H1 (cell line): ENCODE results near the gene BABAM2. TPM values are rescaled to one million over a fixed set of nuclear protein-coding genes. Genes with fewer than 3 reads are reported as not detected.

Experiments
- CTCF ChIA-PET: fragments of 300-600 bp; sonication (Branson Sonifier 250); formaldehyde crosslinking; loops from one replicate; lab custom pipeline; 2021; ENCODE audit not compliant: partially characterized antibody; lab: Charles Lee
- POLR2A ChIA-PET: fragments of 300-600 bp; sonication (Branson Sonifier 250); formaldehyde crosslinking; loops from one replicate; lab custom pipeline; 2021; ENCODE audit warnings: inconsistent platforms; ENCODE audit not compliant: partially characterized antibody; lab: Charles Lee
- DNase-seq, 2 experiments: peaks; one replicate each; pipeline versions ENCODE4 v3.0.0 to v3.0.0-alpha.2; 2010 to 2022; ENCODE audit warnings: low spot score in 2 of 2, low read depth in 1 of 2, mixed read lengths in 1 of 2
- FAIRE-seq: peaks from 2 replicates; lab custom pipeline; 2011; peaks lifted over from hg19 to GRCh38; lab: Jason Lieb, UNC
- H2AFZ ChIP-seq: 2 replicates; pipeline ENCODE4 v1.8.1; 2012; ENCODE audit warnings: low read length, inconsistent platforms
- H2AK5ac ChIP-seq: 2 replicates; pipeline ENCODE4 v1.6.1; 2013; ENCODE audit warnings: low read depth, low read length
- H2BK120ac ChIP-seq: replicated peaks from 2 replicates; pipeline ENCODE3; 2013; ENCODE audit warnings: low read depth, low read length, inconsistent platforms
- H2BK12ac ChIP-seq: 2 replicates; pipeline ENCODE4 v1.6.1; 2013; ENCODE audit warnings: low read depth, low read length
- H2BK15ac ChIP-seq: 2 replicates; pipeline ENCODE4 v1.6.1; 2013; ENCODE audit warnings: low read length
- H2BK20ac ChIP-seq: 2 replicates; pipeline ENCODE4 v1.6.1; 2013; ENCODE audit warnings: low read length
- H2BK5ac ChIP-seq: 2 replicates; pipeline ENCODE4 v1.6.1; 2013; ENCODE audit warnings: low read depth, low read length
- H3K14ac ChIP-seq: 2 replicates; pipeline ENCODE4 v1.6.1; 2013; ENCODE audit warnings: inconsistent platforms; ENCODE audit not compliant: insufficient read length
- H3K18ac ChIP-seq: 2 replicates; pipeline ENCODE4 v1.6.1; 2013; ENCODE audit warnings: low read length; ENCODE audit errors: extremely low read depth
- H3K23ac ChIP-seq: 2 replicates; pipeline ENCODE4 v1.6.1; 2013; ENCODE audit warnings: inconsistent platforms; ENCODE audit not compliant: insufficient read length
- H3K23me2 ChIP-seq: 2 replicates; pipeline ENCODE4 v1.6.1; 2013; ENCODE audit warnings: low read depth, low read length
- H3K27ac ChIP-seq: 2 replicates; pipeline ENCODE4 v1.6.1; 2011; ENCODE audit warnings: low read depth, low read length, inconsistent platforms
- H3K27me3 ChIP-seq, 4 experiments: replicated peaks in 1 of 4; 1 replicate in 1 of 4; 2 replicates in 3 of 4; pipeline versions ENCODE4 v1.6.1 to v1.8.1; 2011 to 2013; ENCODE audit warnings: low read length in 3 of 4, mild to moderate bottlenecking in 3 of 4, inconsistent platforms in 2 of 4, mixed read lengths in 2 of 4, moderate library complexity in 1 of 4; ENCODE audit not compliant: control insufficient read depth in 3 of 4, insufficient read depth in 3 of 4; ENCODE audit errors: extremely low read depth in 1 of 4
- H3K36me3 ChIP-seq, 4 experiments: 2 replicates each; pipeline versions ENCODE4 v1.6.1 to v1.8.1; 2011 to 2013; ENCODE audit warnings: mild to moderate bottlenecking in 4 of 4, low read length in 3 of 4, moderate library complexity in 2 of 4, control low read depth in 1 of 4, inconsistent platforms in 1 of 4; ENCODE audit not compliant: insufficient read depth in 4 of 4, control insufficient read depth in 2 of 4
- H3K4ac ChIP-seq: replicated peaks from 2 replicates; pipeline ENCODE3; 2013; ENCODE audit warnings: low read length, low read depth, mixed read lengths, inconsistent platforms; ENCODE audit not compliant: insufficient read length
- H3K4me1 ChIP-seq, 4 experiments: replicated peaks in 1 of 4; 1 replicate in 1 of 4; 2 replicates in 3 of 4; pipeline versions ENCODE4 v1.6.1 to v1.8.1; 2011 to 2013; ENCODE audit warnings: low read length in 3 of 4, inconsistent platforms in 2 of 4, mixed read lengths in 1 of 4; ENCODE audit not compliant: insufficient read depth in 4 of 4, control insufficient read depth in 3 of 4
- H3K4me2 ChIP-seq, 2 experiments: 2 replicates each; pipeline versions ENCODE4 v1.6.1 to v1.8.1; 2011 to 2013; ENCODE audit warnings: low read depth in 2 of 2, low read length in 2 of 2, control low read depth in 1 of 2, inconsistent platforms in 1 of 2, mild to moderate bottlenecking in 1 of 2; ENCODE audit not compliant: insufficient read depth in 1 of 2
- H3K4me3 ChIP-seq, 4 experiments: fragments of 200-600, 300-600 bp in 1 of 4; sonication (generic), shearing (Covaris generic), sonication (Bioruptor Twin) in 1 of 4; 2 replicates each; pipeline versions ENCODE4 v1.5.1 to v1.8.1; 2011 to 2016; ENCODE audit warnings: low read length in 4 of 4, low read depth in 3 of 4, control low read depth in 2 of 4, inconsistent platforms in 2 of 4, mild to moderate bottlenecking in 2 of 4, mixed read lengths in 1 of 4, moderate library complexity in 1 of 4; ENCODE audit not compliant: insufficient read depth in 2 of 4; ENCODE audit errors: extremely low read depth in 1 of 4
- H3K56ac ChIP-seq: replicated peaks from 2 replicates; pipeline ENCODE3; 2013; ENCODE audit warnings: low read depth, mild to moderate bottlenecking, mixed read lengths, low read length, inconsistent platforms; ENCODE audit not compliant: insufficient read length
- H3K79me1 ChIP-seq: 2 replicates; pipeline ENCODE4 v1.6.1; 2013; ENCODE audit warnings: low read depth, low read length, control low read depth
- H3K79me2 ChIP-seq, 2 experiments: 2 replicates each; pipeline versions ENCODE4 v1.6.1 to v1.8.1; 2012 to 2013; ENCODE audit warnings: low read length in 2 of 2, mild to moderate bottlenecking in 2 of 2, inconsistent platforms in 1 of 2; ENCODE audit not compliant: insufficient read depth in 2 of 2, control insufficient read depth in 1 of 2
- H3K9ac ChIP-seq, 4 experiments: replicated peaks in 1 of 4; 1 replicate in 1 of 4; 2 replicates in 3 of 4; pipeline versions ENCODE4 v1.6.1 to v1.8.1; 2011 to 2013; ENCODE audit warnings: low read depth in 3 of 4, low read length in 3 of 4, control low read depth in 2 of 4, mild to moderate bottlenecking in 2 of 4, moderate library complexity in 2 of 4, inconsistent platforms in 1 of 4; ENCODE audit errors: extremely low read depth in 1 of 4
- H3K9me3 ChIP-seq, 2 experiments: 2 replicates each; pipeline versions ENCODE4 v1.6.1 to v1.8.1; 2012 to 2013; ENCODE audit warnings: mild to moderate bottlenecking in 2 of 2, moderate library complexity in 2 of 2, control low read depth in 1 of 2, inconsistent platforms in 1 of 2, low read depth in 1 of 2, low read length in 1 of 2, mixed read lengths in 1 of 2; ENCODE audit not compliant: insufficient read depth in 2 of 2
- H4K20me1 ChIP-seq, 2 experiments: replicated peaks in 1 of 2; 2 replicates each; pipeline versions ENCODE3 to v1.8.1; 2011 to 2013; ENCODE audit warnings: inconsistent platforms in 2 of 2, low read length in 2 of 2, mild to moderate bottlenecking in 1 of 2; ENCODE audit not compliant: insufficient read depth in 2 of 2, control insufficient read depth in 1 of 2
- H4K5ac ChIP-seq: 2 replicates; pipeline ENCODE4 v1.6.1; 2013; ENCODE audit warnings: low read length, low read depth, mixed read lengths, inconsistent platforms; ENCODE audit not compliant: insufficient read length
- H4K8ac ChIP-seq: 2 replicates; pipeline ENCODE4 v1.8.0; 2013; ENCODE audit warnings: mild to moderate bottlenecking, moderate library complexity, low read length, inconsistent platforms; ENCODE audit not compliant: insufficient read depth; ENCODE audit errors: extremely low read depth
- H4K91ac ChIP-seq: replicated peaks from 2 replicates; pipeline ENCODE3; 2013; ENCODE audit warnings: low read length, mixed read lengths, inconsistent platforms; ENCODE audit not compliant: insufficient read length
- ASH2L ChIP-seq: fragments of 200-600, 300-600 bp; sonication (generic); IDR thresholded peaks from one replicate; pipeline ENCODE4 v1.7.1; 2017; ENCODE audit warnings: low read length
- BCL11A ChIP-seq, 2 experiments: IDR thresholded peaks; one replicate each; pipeline ENCODE4 v1.6.1; 2011; ENCODE audit warnings: low read depth in 2 of 2, low read length in 2 of 2, mild to moderate bottlenecking in 2 of 2
- CTCF ChIP-seq, 3 experiments: IDR thresholded peaks; 1 replicate in 2 of 3; 2 replicates in 1 of 3; pipeline versions ENCODE4 v1.5.1 to v1.6.1; 2011; ENCODE audit warnings: low read length in 3 of 3, mild to moderate bottlenecking in 3 of 3, inconsistent platforms in 2 of 3, low read depth in 1 of 3, moderate library complexity in 1 of 3; ENCODE audit not compliant: insufficient read depth in 1 of 3; ENCODE audit errors: control extremely low read depth in 1 of 3
- GTF2F1 ChIP-seq: IDR thresholded peaks from 2 replicates; pipeline ENCODE4 v1.6.1; 2012; ENCODE audit warnings: low read depth, low read length, improper control_type of control experiment, borderline replicate concordance
- JUN ChIP-seq: IDR thresholded peaks from 2 replicates; pipeline ENCODE4 v1.6.1; 2011; ENCODE audit warnings: low read depth, mild to moderate bottlenecking, improper control_type of control experiment, low read length
- KDM4A ChIP-seq: IDR thresholded peaks from one replicate; pipeline ENCODE4 v1.7.1; 2012; ENCODE audit warnings: low read depth, mild to moderate bottlenecking, moderate library complexity, low read length, inconsistent platforms; ENCODE audit not compliant: severe bottlenecking
- MAFK ChIP-seq: IDR thresholded peaks from 2 replicates; pipeline ENCODE4 v1.6.1; 2012; ENCODE audit warnings: low read depth, mild to moderate bottlenecking, improper control_type of control experiment, low read length
- POLR2A ChIP-seq, 2 experiments: IDR thresholded peaks; 1 replicate in 1 of 2; 2 replicates in 1 of 2; pipeline ENCODE4 v1.6.1; 2011; ENCODE audit warnings: low read depth in 2 of 2, low read length in 2 of 2, mild to moderate bottlenecking in 2 of 2; ENCODE audit errors: control extremely low read depth in 1 of 2
- POU5F1 ChIP-seq: IDR thresholded peaks from 2 replicates; pipeline ENCODE4 v1.6.1; 2011; ENCODE audit warnings: low read depth, mild to moderate bottlenecking, low read length, moderate library complexity
- SIX5 ChIP-seq: IDR thresholded peaks from 2 replicates; pipeline ENCODE4 v1.6.1; 2011; ENCODE audit warnings: mild to moderate bottlenecking, low read depth, low read length
- SP2 ChIP-seq: IDR thresholded peaks from 2 replicates; pipeline ENCODE4 v1.6.1; 2012; ENCODE audit warnings: mild to moderate bottlenecking, low read length, inconsistent platforms
- TCF12 ChIP-seq: IDR thresholded peaks from 2 replicates; pipeline ENCODE4 v1.6.1; 2011; ENCODE audit warnings: low read depth, mild to moderate bottlenecking, low read length
- ZNF274 ChIP-seq: IDR thresholded peaks from 2 replicates; pipeline ENCODE4 v1.7.0; 2012; ENCODE audit warnings: low read length, borderline replicate concordance; ENCODE audit errors: extremely low read depth
- WGBS, 2 experiments: shearing (Covaris generic) in 1 of 2; methylation state at CpG; one replicate each; pipeline versions ENCODE4 v1.1.6 to v1.1.7; 2013 to 2015; ENCODE audit warnings: low lambda C conversion rate in 2 of 2, mixed read lengths in 2 of 2, inconsistent platforms in 1 of 2, low coverage in 1 of 2, missing lambda C conversion rate in 1 of 2; ENCODE audit not compliant: insufficient replicate concordance in 2 of 2, insufficient coverage in 1 of 2, insufficient read length in 1 of 2; ENCODE audit errors: extremely low coverage in 1 of 2, missing lambda C conversion rate in 1 of 2; 5-methylcytosine and 5-hydroxymethylcytosine counted together
- polyA plus RNA-seq, 7 experiments: library from polyadenylated mRNA; depleted of rRNA in 3 of 7; stranded (reverse) in 5 of 7; unstranded in 2 of 7; fragments of >200 nt in 5 of 7; fragments of 200-250 nt in 2 of 7; gene quantifications; 1 replicate in 5 of 7; 2 replicates in 1 of 7; 4 replicates in 1 of 7; pipeline versions ENCODE4 v1.2.1 to v1.2.3, GENCODE V29; 2011 to 2013; ENCODE audit warnings: missing spikeins in 2 of 7, mixed read lengths in 2 of 7
- total RNA-seq: library from RNA; stranded (reverse); fragmentation: NEBNext Ultra II Directional; extraction: Animal tissue kit (Norgen Biotek cat#: 25700); gene quantifications from 2 replicates; pipeline ENCODE4 v1.2.1, GENCODE V29; 2021

The BABAM2 gene
- total and polyA plus RNA-seq, 2 of the 8 experiments (the other 6 are each of a cell fraction or from before 2014, with no cell fraction given), result 15.8 to 20.9 TPM

GRCh38 chr2:28365158-28365557, 474.6 kb downstream of the BABAM2 start:
- Histone ChIP-seq H2BK120ac (no peak overlapping the region), H4K20me1 (no peaks in the 10 kb centered on the region), H3K4me1 (peaks cover 0 to 3% (median 0%) of the 10 kb centered on the region in 4 experiments; a peak in 1 of 7 replicates), H3K18ac (no peak overlapping the region), H3K27me3 (no peaks in the 10 kb centered on the region; a peak in 1 of 7 replicates), H3K56ac (no peak overlapping the region), H3K23ac (no peak overlapping the region), H3K23me2 (no peaks in the 10 kb centered on the region), H2AK5ac (no peak overlapping the region), H4K8ac (no peak overlapping the region), H3K79me2 (no peaks in the 10 kb centered on the region), H3K4me2 (no peak overlapping the region), H4K91ac (no peak overlapping the region), H3K4ac (no peak overlapping the region), H3K79me1 (no peaks in the 10 kb centered on the region), H4K5ac (no peak overlapping the region), H3K4me3 (no peak overlapping the region), H3K36me3 (no peaks in the 10 kb centered on the region), H3K14ac (no peak overlapping the region), H3K9ac (no peak overlapping the region), H2BK15ac (no peak overlapping the region), H2AFZ (no peak overlapping the region), H2BK20ac (no peak overlapping the region), H3K27ac (no peak overlapping the region), H2BK5ac (no peak overlapping the region), H3K9me3 (no peaks in the 10 kb centered on the region), H2BK12ac (no peak overlapping the region)
- 82% methylated on average over 8 of the region's 8 CpGs; no CpG with 5 or more reads in 1 of the 2 experiments for WGBS, 2 experiments
- FAIRE-seq, result no peak
- CTCF ChIA-PET, result interaction anchor here (0.6 to 0.7 kb wide), 2 partner anchors 49 to 124 kb away, joined by 3 to 4 read pairs; no protein-coding TSS in a partner anchor
- DNase-seq, result no peak
- POLR2A ChIA-PET, result interaction anchor here (1.7 kb wide), 1 partner anchor 25 kb away, joined by 5 read pairs; no protein-coding TSS in a partner anchor
- no peak for TF ChIP-seq BCL11A (IDR thresholded peaks at IDR 0.05; ENCODE audit: low read depth in 2 of 2, low read length in 2 of 2)
- no peak for TF ChIP-seq JUN
- no peak for TF ChIP-seq ZNF274
- TF ChIP-seq POU5F1, result no peak
- no peak for TF ChIP-seq TCF12
- no peak for TF ChIP-seq GTF2F1
- no peak for TF ChIP-seq SP2
- no peak for TF ChIP-seq CTCF (IDR thresholded peaks at IDR 0.05; ENCODE audit: control extremely low read depth in 1 of 3, insufficient read depth in 1 of 3, low read depth in 1 of 3, low read length in 3 of 3)
- no peak for TF ChIP-seq POLR2A (IDR thresholded peaks at IDR 0.05; ENCODE audit: control extremely low read depth in 1 of 2, low read depth in 2 of 2, low read length in 2 of 2)
- no peak for TF ChIP-seq SIX5
- no peak for TF ChIP-seq MAFK
- no peak for TF ChIP-seq KDM4A
- no peak for TF ChIP-seq ASH2L
